GF-D8 (cell line): ENCODE data around the gene WEE1.
"Not testable (repeated sequence)": the region's sequence is repeated elsewhere in the genome, so short reads cannot be mapped to it uniquely, and the experiment has no call there.

Experiments used
- DNase-seq: peaks from one replicate; lab custom pipeline; 2025; lab: John Stamatoyannopoulos, UW

Gene WEE1

GRCh38 chr11:9573052-9573774 is at the start of gene WEE1:
WEE1 (plus strand) TSS chr11:9573670; CDS start chr11:9573934, 264 bp downstream.
- peak; percentile 78 for DNase-seq

- no peak for DNase-seq
Measured at GRCh38 chr11:9524001-9524400, 49.5 kb upstream of the WEE1 start.

- no peak for DNase-seq
Measured at GRCh38 chr11:9525116-9525515, 48.4 kb upstream of the WEE1 start.

GRCh38 chr11:9527481-9528135 is 45.9 kb upstream of the WEE1 start:
- DNase-seq = no peak

- no peak for DNase-seq
Measured at GRCh38 chr11:9528136-9528501, 45.4 kb upstream of the WEE1 start.

GRCh38 chr11:9528573-9529333 is 44.7 kb upstream of the WEE1 start:
- no peak for DNase-seq

GRCh38 chr11:9529334-9529650 is 44.2 kb upstream of the WEE1 start:
- DNase-seq = no peak

GRCh38 chr11:9530020-9530621 is 43.3 kb upstream of the WEE1 start:
- DNase-seq = no peak

- DNase-seq = no peak
Measured at GRCh38 chr11:9530901-9531625, 42.4 kb upstream of the WEE1 start.

- DNase-seq = no peak
Measured at GRCh38 chr11:9533058-9533457, 40.4 kb upstream of the WEE1 start.

GRCh38 chr11:9533736-9534473 is 39.6 kb upstream of the WEE1 start:
- no peak for DNase-seq

- DNase-seq = peak; percentile 48
Measured at GRCh38 chr11:9535189-9535781, 38.2 kb upstream of the WEE1 start.

GRCh38 chr11:9538548-9538947 is 34.9 kb upstream of the WEE1 start:
- DNase-seq = no peak

GRCh38 chr11:9549216-9549615 is 24.3 kb upstream of the WEE1 start:
- not testable (repeated sequence) for DNase-seq

GRCh38 chr11:9550191-9550628 is 23.3 kb upstream of the WEE1 start:
- no peak for DNase-seq

- no peak for DNase-seq
Measured at GRCh38 chr11:9561279-9561982, 12.0 kb upstream of the WEE1 start.

- DNase-seq = no peak
Measured at GRCh38 chr11:9562716-9563115, 10.8 kb upstream of the WEE1 start.

GRCh38 chr11:9563196-9563730 is 10.2 kb upstream of the WEE1 start:
- DNase-seq = no peak

GRCh38 chr11:9565822-9566560 is 7.5 kb upstream of the WEE1 start:
- DNase-seq = no peak
